Measurements from ENCODE around the gene PPEF2. TPM values are rescaled to one million over a fixed set of nuclear protein-coding genes. Genes with fewer than 3 reads are reported as not detected.

PPEF2 gene
- total and polyA plus RNA-seq, 4 donors, result 0.17 TPM; not detected in 3

DNA sequence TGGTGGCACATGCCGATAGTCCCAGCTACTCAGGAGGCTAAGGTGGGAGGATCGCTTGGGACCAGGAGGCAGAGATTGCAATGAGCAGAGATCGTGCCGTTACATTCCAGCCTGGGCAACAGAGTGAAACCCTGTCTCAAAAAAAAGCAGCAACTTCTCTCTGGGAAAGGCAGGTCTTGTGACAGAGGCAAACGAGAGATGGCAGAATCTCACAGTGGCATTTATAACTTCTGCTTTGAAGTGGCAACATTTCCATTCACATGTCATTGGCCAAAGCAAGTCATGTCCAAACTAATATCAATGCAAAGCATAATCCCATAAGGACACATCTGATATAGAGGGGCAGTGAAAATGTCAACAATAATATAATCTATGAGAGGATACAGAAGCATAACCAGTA lies 79.8 kb downstream of the PPEF2 start (continued):
- TF ChIP-seq, protein P1, sequence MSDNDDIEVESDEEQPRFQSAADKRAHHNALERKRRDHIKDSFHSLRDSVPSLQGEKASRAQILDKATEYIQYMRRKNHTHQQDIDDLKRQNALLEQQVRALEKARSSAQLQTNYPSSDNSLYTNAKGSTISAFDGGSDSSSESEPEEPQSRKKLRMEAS (IDR thresholded peaks at IDR 0.05), result no peak

DNA sequence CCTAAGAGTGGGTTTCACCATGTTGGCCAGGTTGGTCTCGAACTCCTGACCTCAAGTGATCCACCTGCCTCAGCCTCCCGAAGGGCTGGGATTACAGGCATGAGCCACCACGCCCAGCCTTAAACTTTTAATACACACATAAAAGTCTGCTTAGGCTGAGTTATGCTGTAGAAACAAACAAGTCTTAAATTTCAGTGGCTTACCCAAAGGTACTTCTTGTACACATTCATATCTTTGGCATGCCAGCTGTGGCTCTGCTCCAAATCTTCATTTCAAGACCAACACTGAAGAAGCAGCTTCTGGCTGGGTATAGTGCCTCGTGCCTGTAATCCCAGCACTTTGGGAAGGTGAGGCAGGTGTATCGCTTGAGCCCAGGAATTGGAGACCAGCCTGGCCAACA lies 80.3 kb downstream of the PPEF2 start:
- Histone ChIP-seq H3K36me3 (ENCODE audit: control insufficient read depth in 4 of 4, insufficient read depth in 3 of 4, low read depth in 1 of 4, low read length in 3 of 4) (no peaks in the 10 kb centered on the region), H3K4me3 (ENCODE audit: low read depth in 1 of 3, low read length in 3 of 3) (no peak overlapping the region), H3K4me1 (ENCODE audit: control insufficient read depth in 4 of 4, insufficient read depth in 4 of 4, low read length in 3 of 4) (no peaks in the 10 kb centered on the region), H3K9me3 (ENCODE audit: control insufficient read depth in 4 of 4, low read length in 3 of 4) (no peaks in the 10 kb centered on the region), H3K9ac (ENCODE audit: low read depth in 1 of 2, low read length in 2 of 2) (no peak overlapping the region), H3K27ac (ENCODE audit: low read depth in 1 of 2, low read length in 2 of 2) (no peak overlapping the region), H3K27me3 (ENCODE audit: control insufficient read depth in 4 of 4, insufficient read depth in 4 of 4, low read length in 3 of 4) (no peaks in the 10 kb centered on the region)
- DNase-seq (ENCODE audit: low spot score), result no peak
- 85% methylated on average over 5 of the region's 5 CpGs for WGBS
- TF ChIP-seq, protein P2, sequence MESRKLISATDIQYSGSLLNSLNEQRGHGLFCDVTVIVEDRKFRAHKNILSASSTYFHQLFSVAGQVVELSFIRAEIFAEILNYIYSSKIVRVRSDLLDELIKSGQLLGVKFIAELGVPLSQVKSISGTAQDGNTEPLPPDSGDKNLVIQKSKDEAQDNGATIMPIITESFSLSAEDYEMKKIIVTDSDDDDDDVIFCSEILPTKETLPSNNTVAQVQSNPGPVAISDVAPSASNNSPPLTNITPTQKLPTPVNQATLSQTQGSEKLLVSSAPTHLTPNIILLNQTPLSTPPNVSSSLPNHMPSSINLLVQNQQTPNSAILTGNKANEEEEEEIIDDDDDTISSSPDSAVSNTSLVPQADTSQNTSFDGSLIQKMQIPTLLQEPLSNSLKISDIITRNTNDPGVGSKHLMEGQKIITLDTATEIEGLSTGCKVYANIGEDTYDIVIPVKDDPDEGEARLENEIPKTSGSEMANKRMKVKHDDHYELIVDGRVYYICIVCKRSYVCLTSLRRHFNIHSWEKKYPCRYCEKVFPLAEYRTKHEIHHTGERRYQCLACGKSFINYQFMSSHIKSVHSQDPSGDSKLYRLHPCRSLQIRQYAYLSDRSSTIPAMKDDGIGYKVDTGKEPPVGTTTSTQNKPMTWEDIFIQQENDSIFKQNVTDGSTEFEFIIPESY (IDR thresholded peaks at IDR 0.05), result no peak
- TF ChIP-seq, protein P3, sequence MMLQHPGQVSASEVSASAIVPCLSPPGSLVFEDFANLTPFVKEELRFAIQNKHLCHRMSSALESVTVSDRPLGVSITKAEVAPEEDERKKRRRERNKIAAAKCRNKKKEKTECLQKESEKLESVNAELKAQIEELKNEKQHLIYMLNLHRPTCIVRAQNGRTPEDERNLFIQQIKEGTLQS (IDR thresholded peaks at IDR 0.05), result no peak
- TF ChIP-seq RAD21 (IDR thresholded peaks at IDR 0.05) (no peak), GABPA (IDR thresholded peaks at IDR 0.05 in 1 of 2, conservative IDR thresholded peaks at IDR 0.05 in 1 of 2) (no peak), FOXA2 (IDR thresholded peaks at IDR 0.05) (no peak), HNF4G (IDR thresholded peaks at IDR 0.05) (no peak), RXRA (IDR thresholded peaks at IDR 0.05) (no peak), SP1 (IDR thresholded peaks at IDR 0.05) (no peak), JUND (IDR thresholded peaks at IDR 0.05) (no peak), FOXA1 (IDR thresholded peaks at IDR 0.05) (no peak), NR2F2 (IDR thresholded peaks at IDR 0.05) (no peak), HNF4A (conservative IDR thresholded peaks at IDR 0.05) (no peak), YY1 (IDR thresholded peaks at IDR 0.05) (no peak), EGR1 (IDR thresholded peaks at IDR 0.05; ENCODE audit: low read depth in 2 of 2) (no peak), TAF1 (conservative IDR thresholded peaks at IDR 0.05) (no peak)
- TF ChIP-seq, protein P4, sequence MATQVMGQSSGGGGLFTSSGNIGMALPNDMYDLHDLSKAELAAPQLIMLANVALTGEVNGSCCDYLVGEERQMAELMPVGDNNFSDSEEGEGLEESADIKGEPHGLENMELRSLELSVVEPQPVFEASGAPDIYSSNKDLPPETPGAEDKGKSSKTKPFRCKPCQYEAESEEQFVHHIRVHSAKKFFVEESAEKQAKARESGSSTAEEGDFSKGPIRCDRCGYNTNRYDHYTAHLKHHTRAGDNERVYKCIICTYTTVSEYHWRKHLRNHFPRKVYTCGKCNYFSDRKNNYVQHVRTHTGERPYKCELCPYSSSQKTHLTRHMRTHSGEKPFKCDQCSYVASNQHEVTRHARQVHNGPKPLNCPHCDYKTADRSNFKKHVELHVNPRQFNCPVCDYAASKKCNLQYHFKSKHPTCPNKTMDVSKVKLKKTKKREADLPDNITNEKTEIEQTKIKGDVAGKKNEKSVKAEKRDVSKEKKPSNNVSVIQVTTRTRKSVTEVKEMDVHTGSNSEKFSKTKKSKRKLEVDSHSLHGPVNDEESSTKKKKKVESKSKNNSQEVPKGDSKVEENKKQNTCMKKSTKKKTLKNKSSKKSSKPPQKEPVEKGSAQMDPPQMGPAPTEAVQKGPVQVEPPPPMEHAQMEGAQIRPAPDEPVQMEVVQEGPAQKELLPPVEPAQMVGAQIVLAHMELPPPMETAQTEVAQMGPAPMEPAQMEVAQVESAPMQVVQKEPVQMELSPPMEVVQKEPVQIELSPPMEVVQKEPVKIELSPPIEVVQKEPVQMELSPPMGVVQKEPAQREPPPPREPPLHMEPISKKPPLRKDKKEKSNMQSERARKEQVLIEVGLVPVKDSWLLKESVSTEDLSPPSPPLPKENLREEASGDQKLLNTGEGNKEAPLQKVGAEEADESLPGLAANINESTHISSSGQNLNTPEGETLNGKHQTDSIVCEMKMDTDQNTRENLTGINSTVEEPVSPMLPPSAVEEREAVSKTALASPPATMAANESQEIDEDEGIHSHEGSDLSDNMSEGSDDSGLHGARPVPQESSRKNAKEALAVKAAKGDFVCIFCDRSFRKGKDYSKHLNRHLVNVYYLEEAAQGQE (IDR thresholded peaks at IDR 0.05), result no peak
- TF ChIP-seq, protein P5, sequence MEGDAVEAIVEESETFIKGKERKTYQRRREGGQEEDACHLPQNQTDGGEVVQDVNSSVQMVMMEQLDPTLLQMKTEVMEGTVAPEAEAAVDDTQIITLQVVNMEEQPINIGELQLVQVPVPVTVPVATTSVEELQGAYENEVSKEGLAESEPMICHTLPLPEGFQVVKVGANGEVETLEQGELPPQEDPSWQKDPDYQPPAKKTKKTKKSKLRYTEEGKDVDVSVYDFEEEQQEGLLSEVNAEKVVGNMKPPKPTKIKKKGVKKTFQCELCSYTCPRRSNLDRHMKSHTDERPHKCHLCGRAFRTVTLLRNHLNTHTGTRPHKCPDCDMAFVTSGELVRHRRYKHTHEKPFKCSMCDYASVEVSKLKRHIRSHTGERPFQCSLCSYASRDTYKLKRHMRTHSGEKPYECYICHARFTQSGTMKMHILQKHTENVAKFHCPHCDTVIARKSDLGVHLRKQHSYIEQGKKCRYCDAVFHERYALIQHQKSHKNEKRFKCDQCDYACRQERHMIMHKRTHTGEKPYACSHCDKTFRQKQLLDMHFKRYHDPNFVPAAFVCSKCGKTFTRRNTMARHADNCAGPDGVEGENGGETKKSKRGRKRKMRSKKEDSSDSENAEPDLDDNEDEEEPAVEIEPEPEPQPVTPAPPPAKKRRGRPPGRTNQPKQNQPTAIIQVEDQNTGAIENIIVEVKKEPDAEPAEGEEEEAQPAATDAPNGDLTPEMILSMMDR (IDR thresholded peaks at IDR 0.05; ENCODE audit: low read depth, low read length, missing input control), result no peak
- TF ChIP-seq, protein P1 (IDR thresholded peaks at IDR 0.05), result no peak
